ENCODE measurements around the gene RIMBP2.

RIMBP2 gene

GRCh38 chr12:130501821-130502220 lies 214.3 kb downstream of the RIMBP2 start:
- TF ChIP-seq CTCF (IDR thresholded peaks at IDR 0.05; ENCODE audit: insufficient read depth, low read length) (no peak), REST (IDR thresholded peaks at IDR 0.05; ENCODE audit: insufficient replicate concordance, low read depth) (no peak), GABPA (IDR thresholded peaks at IDR 0.05; ENCODE audit: low read depth) (no peak), POLR2AphosphoS5 (IDR thresholded peaks at IDR 0.05; ENCODE audit: low read depth) (no peak), SPI1 (IDR thresholded peaks at IDR 0.05; ENCODE audit: borderline replicate concordance, low read depth) (no peak)
- DNase-seq (ENCODE audit: low read depth in 1 of 2, low spot score in 1 of 2): no peak
- no peaks in the 10 kb centered on the region for H3K27me3 ChIP-seq (ENCODE audit: insufficient read depth, poor library complexity, severe bottlenecking)

GRCh38 chr12:130500835-130501330 lies 215.2 kb downstream of the RIMBP2 start:
- no peak for DNase-seq (ENCODE audit: low read depth in 1 of 2, low spot score in 1 of 2)
- TF ChIP-seq REST (IDR thresholded peaks at IDR 0.05; ENCODE audit: insufficient replicate concordance, low read depth): no peak
- no peak for TF ChIP-seq GABPA (IDR thresholded peaks at IDR 0.05; ENCODE audit: low read depth)
- TF ChIP-seq SPI1 (IDR thresholded peaks at IDR 0.05; ENCODE audit: borderline replicate concordance, low read depth): no peak
- TF ChIP-seq POLR2AphosphoS5 (IDR thresholded peaks at IDR 0.05; ENCODE audit: low read depth): no peak
- TF ChIP-seq CTCF (IDR thresholded peaks at IDR 0.05; ENCODE audit: insufficient read depth, low read length): no peak
- Histone ChIP-seq H3K27ac (replicated peaks) (no peak overlapping the region), H3K4me3 (replicated peaks; ENCODE audit: insufficient read depth, low read length) (no peak overlapping the region), H3K27me3 (ENCODE audit: insufficient read depth, poor library complexity, severe bottlenecking) (no peaks in the 10 kb centered on the region)

More at GRCh38 chr12:130501821-130502220, 214.3 kb downstream of the RIMBP2 start:
- no peak overlapping the region for H3K27ac ChIP-seq (replicated peaks)
- no peak overlapping the region for H3K4me3 ChIP-seq (replicated peaks; ENCODE audit: insufficient read depth, low read length)

- Histone ChIP-seq H3K27ac (replicated peaks) (no peak overlapping the region), H3K4me3 (replicated peaks; ENCODE audit: insufficient read depth, low read length) (no peak overlapping the region), H3K27me3 (ENCODE audit: insufficient read depth, poor library complexity, severe bottlenecking) (no peaks in the 10 kb centered on the region)
- no peak for TF ChIP-seq CTCF (IDR thresholded peaks at IDR 0.05; ENCODE audit: insufficient read depth, low read length)
- TF ChIP-seq REST (IDR thresholded peaks at IDR 0.05; ENCODE audit: insufficient replicate concordance, low read depth): no peak
- no peak for TF ChIP-seq GABPA (IDR thresholded peaks at IDR 0.05; ENCODE audit: low read depth)
- TF ChIP-seq POLR2AphosphoS5 (IDR thresholded peaks at IDR 0.05; ENCODE audit: low read depth): no peak
- TF ChIP-seq SPI1 (IDR thresholded peaks at IDR 0.05; ENCODE audit: borderline replicate concordance, low read depth): no peak
- no peak for DNase-seq (ENCODE audit: low read depth in 1 of 2, low spot score in 1 of 2)
Measured at GRCh38 chr12:130499474-130499873, 216.6 kb downstream of the RIMBP2 start.

All from HL-60 (cell line).